Head of caudate nucleus (tissue), 42 donors: ENCODE measurements around the gene NOG.

Experiments used
- DNase-seq, 42 donors: peaks; one replicate each; pipeline versions ENCODE4 v3.0.0 to v3.0.0-alpha.2; 2020 to 2021; ENCODE audit warnings: mixed read lengths in 7 of 42
- intact Hi-C: fragments of 100-400 bp; cut with DNase I; formaldehyde crosslinking; loops from one replicate; pipeline ENCODE4 v1.15.0; 2022

The NOG gene

GRCh38 chr17:56624912-56625311, 31.4 kb downstream of the NOG start:
- no peak for DNase-seq
- intact Hi-C loops = no loop called here

- DNase-seq = peak in 1 of 42 donors; percentile 3
- intact Hi-C loops = no loop called here
Measured at GRCh38 chr17:56629531-56630075, 36.1 kb downstream of the NOG start.

- intact Hi-C loops = no loop called here
- no peak for DNase-seq
Measured at GRCh38 chr17:56630202-56630601, 36.7 kb downstream of the NOG start.

- no peak for DNase-seq
- intact Hi-C loops = no loop called here
Measured at GRCh38 chr17:56633681-56634080, 40.2 kb downstream of the NOG start.

GRCh38 chr17:56635641-56636040, 42.1 kb downstream of the NOG start:
- intact Hi-C loops = no loop called here
- no peak for DNase-seq

GRCh38 chr17:56636265-56636664, 42.8 kb downstream of the NOG start:
- intact Hi-C loops = no loop called here
- DNase-seq = no peak

GRCh38 chr17:56637254-56637653, 43.8 kb downstream of the NOG start:
- DNase-seq = no peak
- intact Hi-C loops = no loop called here

- no peak for DNase-seq
- intact Hi-C loops = no loop called here
Measured at GRCh38 chr17:56638591-56639051, 45.1 kb downstream of the NOG start.

GRCh38 chr17:56639517-56639916, 46.0 kb downstream of the NOG start:
- no peak for DNase-seq
- intact Hi-C loops = no loop called here

- no peak for DNase-seq
- intact Hi-C loops = no loop called here
Measured at GRCh38 chr17:56640116-56640515, 46.6 kb downstream of the NOG start.

- DNase-seq = no peak
- intact Hi-C loops = no loop called here
Measured at GRCh38 chr17:56641373-56641772, 47.9 kb downstream of the NOG start.

GRCh38 chr17:56641894-56642293, 48.4 kb downstream of the NOG start:
- intact Hi-C loops = no loop called here

GRCh38 chr17:56642424-56642823, 48.9 kb downstream of the NOG start:
- no peak for DNase-seq
- intact Hi-C loops = no loop called here

More at GRCh38 chr17:56641894-56642293, 48.4 kb downstream of the NOG start:
- no peak for DNase-seq
